ENCODE results near the gene KSR1. TPM values are rescaled to one million over a fixed set of nuclear protein-coding genes. Genes with fewer than 3 reads are reported as not detected.

KSR1 gene
- total and polyA plus RNA-seq, 2 of the 8 experiments (the other 6 are each of a cell fraction or from before 2014, with no cell fraction given), result 14.1 to 34.7 TPM

GRCh38 chr17:27438348-27438998, 17.8 kb upstream of the KSR1 start:
- Histone ChIP-seq H4K20me1 (replicated peaks in 1 of 2; ENCODE audit: control insufficient read depth in 1 of 2, insufficient read depth in 2 of 2, low read length in 2 of 2) (no peaks in the 10 kb centered on the region), H4K8ac (ENCODE audit: extremely low read depth, insufficient read depth, low read length) (no peak overlapping the region), H3K27me3 (replicated peaks in 1 of 4; ENCODE audit: control insufficient read depth in 3 of 4, extremely low read depth in 1 of 4, insufficient read depth in 3 of 4, low read length in 3 of 4) (no peaks in the 10 kb centered on the region), H2BK15ac (ENCODE audit: low read length) (no peak overlapping the region), H3K9ac (replicated peaks in 1 of 4; ENCODE audit: extremely low read depth in 1 of 4, low read depth in 3 of 4, low read length in 3 of 4) (no peak overlapping the region), H3K23me2 (ENCODE audit: low read depth, low read length) (no peaks in the 10 kb centered on the region), H3K14ac (ENCODE audit: insufficient read length) (no peak overlapping the region), H3K27ac (ENCODE audit: low read depth, low read length) (no peak overlapping the region), H2BK120ac (replicated peaks; ENCODE audit: low read depth, low read length) (no peak overlapping the region), H2BK20ac (ENCODE audit: low read length) (no peak overlapping the region), H4K5ac (ENCODE audit: insufficient read length, low read depth, low read length) (no peak overlapping the region), H3K23ac (ENCODE audit: insufficient read length) (no peak overlapping the region), H3K4me2 (ENCODE audit: insufficient read depth in 1 of 2, low read depth in 2 of 2, low read length in 2 of 2) (no peak overlapping the region), H2AK5ac (ENCODE audit: low read depth, low read length) (no peak overlapping the region), H3K9me3 (ENCODE audit: insufficient read depth in 2 of 2, low read depth in 1 of 2, low read length in 1 of 2) (no peaks in the 10 kb centered on the region), H3K36me3 (ENCODE audit: control insufficient read depth in 2 of 4, insufficient read depth in 4 of 4, low read length in 3 of 4) (no peaks in the 10 kb centered on the region), H3K56ac (replicated peaks; ENCODE audit: insufficient read length, low read depth, low read length) (no peak overlapping the region), H3K4me3 (ENCODE audit: extremely low read depth in 1 of 4, insufficient read depth in 2 of 4, low read depth in 3 of 4, low read length in 4 of 4) (no peak overlapping the region), H3K79me2 (ENCODE audit: control insufficient read depth in 1 of 2, insufficient read depth in 2 of 2, low read length in 2 of 2) (no peaks in the 10 kb centered on the region), H3K4me1 (replicated peaks in 1 of 4; ENCODE audit: control insufficient read depth in 3 of 4, insufficient read depth in 4 of 4, low read length in 3 of 4) (no peaks in the 10 kb centered on the region), H2AFZ (ENCODE audit: low read length) (no peak overlapping the region), H2BK5ac (ENCODE audit: low read depth, low read length) (no peak overlapping the region), H3K79me1 (ENCODE audit: low read depth, low read length) (no peaks in the 10 kb centered on the region), H3K4ac (replicated peaks; ENCODE audit: insufficient read length, low read depth, low read length) (no peak overlapping the region), H4K91ac (replicated peaks; ENCODE audit: insufficient read length, low read length) (no peak overlapping the region), H3K18ac (ENCODE audit: extremely low read depth, low read length) (no peak overlapping the region), H2BK12ac (ENCODE audit: low read depth, low read length) (no peak overlapping the region)
- DNase-seq (ENCODE audit: low read depth in 1 of 2, low spot score in 2 of 2) (no peak), FAIRE-seq (no peak)
- 97% methylated on average over 10 of the region's 10 CpGs; no CpG with 5 or more reads in 1 of the 2 experiments for WGBS, 2 experiments (ENCODE audit: extremely low coverage in 1 of 2, insufficient coverage in 1 of 2, insufficient read length in 1 of 2, insufficient replicate concordance in 2 of 2, low coverage in 1 of 2, low lambda C conversion rate in 2 of 2, missing lambda C conversion rate in 1 of 2)
- POLR2A ChIA-PET (ENCODE audit: partially characterized antibody), result no interaction called here
- CTCF ChIA-PET (ENCODE audit: partially characterized antibody), result interaction anchor here (0.8 to 1.7 kb wide), 3 partner anchors 96 to 162 kb away, joined by 3 read pairs; no protein-coding TSS in a partner anchor
- TF ChIP-seq CEBPB (IDR thresholded peaks at IDR 0.05; ENCODE audit: low read depth, low read length), result no peak
- TF ChIP-seq CTBP2 (IDR thresholded peaks at IDR 0.05; ENCODE audit: borderline replicate concordance, insufficient read depth, insufficient read length, low read length), result no peak
- TF ChIP-seq KDM4A (IDR thresholded peaks at IDR 0.05; ENCODE audit: low read depth, low read length, severe bottlenecking), result no peak
- TF ChIP-seq RXRA (IDR thresholded peaks at IDR 0.05; ENCODE audit: insufficient read depth, low read depth, low read length), result no peak
- no peak for TF ChIP-seq FOSL1 (IDR thresholded peaks at IDR 0.05; ENCODE audit: insufficient read depth, low read depth, low read length)
- no peak for TF ChIP-seq ATF3 (IDR thresholded peaks at IDR 0.05; ENCODE audit: insufficient read depth, low read depth, low read length)
- no peak for TF ChIP-seq CHD2 (IDR thresholded peaks at IDR 0.05; ENCODE audit: low read length)
- TF ChIP-seq PHF8 (conservative IDR thresholded peaks at IDR 0.05; ENCODE audit: low read depth, low read length), result no peak
- no peak for TF ChIP-seq TAF7 (optimal IDR thresholded peaks at IDR 0.05; ENCODE audit: borderline replicate concordance, low read depth, low read length)
- no peak for TF ChIP-seq SIX5 (IDR thresholded peaks at IDR 0.05; ENCODE audit: low read depth, low read length)
- TF ChIP-seq POLR2AphosphoS5 (IDR thresholded peaks at IDR 0.05; ENCODE audit: low read depth, low read length), result no peak
- no peak for TF ChIP-seq RBBP5 (IDR thresholded peaks at IDR 0.05; ENCODE audit: borderline replicate concordance, low read depth, low read length)
- no peak for TF ChIP-seq JUN (IDR thresholded peaks at IDR 0.05; ENCODE audit: low read depth, low read length)
- no peak for TF ChIP-seq CREB1 (IDR thresholded peaks at IDR 0.05)

All from H1 (cell line).